Neural cell (in vitro differentiated cells): Measurements from ENCODE around the gene USP40.

Experiments
- CTCF ChIP-seq: fragments of 450-650 bp; IDR thresholded peaks from 2 replicates; pipeline ENCODE4 v1.5.1; 2014; ENCODE audit warnings: antibody characterized with exemption, mild to moderate bottlenecking, moderate library complexity; ENCODE audit not compliant: poor library complexity, severe bottlenecking
- EP300 ChIP-seq: fragments of 450-650 bp; conservative IDR thresholded peaks from 2 replicates; pipeline ENCODE4 v1.6.1; 2014; ENCODE audit warnings: antibody characterized with exemption, mild to moderate bottlenecking, moderate library complexity; ENCODE audit not compliant: poor library complexity, severe bottlenecking

- TF ChIP-seq EP300 (no peak), CTCF (no peak)
Observed at GRCh38 chr2:233503481-233503880, 63.1 kb downstream of the USP40 start.
